ENCODE measurements around the gene DALRD3.
"Not testable (repeated sequence)": the region's sequence is repeated elsewhere in the genome, so short reads cannot be mapped to it uniquely, and the experiment has no call there.

Gene DALRD3

GRCh38 chr3:49021213-49021812 is 2.9 kb upstream of the DALRD3 start:
- DNase-seq: no peak

- no peak for DNase-seq
These were observed 2.2 kb upstream of the DALRD3 start for GRCh38 chr3:49020330-49021212.

- no peak for DNase-seq
These were observed 1.6 kb upstream of the DALRD3 start for GRCh38 chr3:49019941-49020329.

- no peak for DNase-seq
These were observed 277 bp upstream of the DALRD3 start for GRCh38 chr3:49018707-49019006.

DNA sequence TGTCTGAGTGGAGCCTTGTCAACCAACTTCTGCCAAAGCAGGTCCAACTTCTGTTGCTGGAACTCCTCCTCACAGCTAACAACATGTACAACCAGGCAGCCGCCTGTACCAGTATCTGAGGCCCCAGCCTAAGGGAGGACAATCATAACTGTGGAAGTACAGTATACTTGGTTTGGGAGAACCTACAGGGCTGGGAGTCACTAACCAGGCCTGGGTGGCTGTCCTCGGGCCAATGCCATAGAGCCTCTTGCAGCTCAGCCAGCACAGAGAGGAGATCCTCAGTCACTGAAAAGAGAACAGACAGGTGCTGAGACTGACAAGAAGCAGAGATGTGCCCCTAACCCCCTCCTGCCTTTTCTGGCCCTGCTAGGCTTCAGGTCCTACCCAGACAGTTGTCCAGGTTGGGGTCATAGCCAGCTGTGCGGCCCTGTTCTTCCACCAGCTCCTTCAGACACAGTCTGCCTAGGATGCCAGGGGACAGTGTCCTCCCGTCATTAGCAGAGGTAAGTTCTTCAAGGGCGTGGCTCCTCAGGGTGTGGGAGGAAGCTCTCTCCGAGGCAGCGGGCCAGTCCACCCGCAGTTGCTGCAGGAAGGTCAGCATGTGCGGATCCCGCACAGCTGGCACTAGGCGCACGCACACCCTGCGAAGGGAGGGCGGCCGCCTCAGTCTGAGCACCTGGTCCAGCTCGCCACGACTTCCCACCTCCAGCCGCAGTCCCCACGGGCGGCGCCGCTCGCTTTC is 980 bp downstream of the DALRD3 start:
- no peak for DNase-seq

- DNase-seq: no peak
These were observed 1.8 kb downstream of the DALRD3 start for GRCh38 chr3:49016414-49017228.

DNA sequence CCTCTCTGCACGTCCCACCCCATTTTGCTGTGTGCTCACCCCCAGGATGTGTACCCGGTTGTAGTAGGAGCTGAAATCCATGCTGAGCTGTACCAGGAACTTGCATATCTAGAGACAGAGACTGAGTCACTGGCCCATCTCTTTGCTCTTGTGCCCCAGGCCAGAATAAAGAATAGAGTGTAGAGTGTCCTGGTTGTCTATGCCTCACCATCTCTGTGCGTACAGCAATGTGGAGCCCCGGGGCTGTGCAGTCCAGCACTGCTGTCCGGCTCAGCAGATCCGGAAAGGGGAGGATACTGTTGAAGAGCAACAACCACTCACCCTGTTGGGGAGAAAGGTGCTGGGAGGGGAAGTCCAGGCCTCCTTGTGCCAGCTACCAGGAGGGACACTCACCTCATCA is 2.6 kb downstream of the DALRD3 start:
- no peak for DNase-seq

GRCh38 chr3:49015072-49015471 is 3.3 kb downstream of the DALRD3 start:
- DNase-seq: no peak

DNA sequence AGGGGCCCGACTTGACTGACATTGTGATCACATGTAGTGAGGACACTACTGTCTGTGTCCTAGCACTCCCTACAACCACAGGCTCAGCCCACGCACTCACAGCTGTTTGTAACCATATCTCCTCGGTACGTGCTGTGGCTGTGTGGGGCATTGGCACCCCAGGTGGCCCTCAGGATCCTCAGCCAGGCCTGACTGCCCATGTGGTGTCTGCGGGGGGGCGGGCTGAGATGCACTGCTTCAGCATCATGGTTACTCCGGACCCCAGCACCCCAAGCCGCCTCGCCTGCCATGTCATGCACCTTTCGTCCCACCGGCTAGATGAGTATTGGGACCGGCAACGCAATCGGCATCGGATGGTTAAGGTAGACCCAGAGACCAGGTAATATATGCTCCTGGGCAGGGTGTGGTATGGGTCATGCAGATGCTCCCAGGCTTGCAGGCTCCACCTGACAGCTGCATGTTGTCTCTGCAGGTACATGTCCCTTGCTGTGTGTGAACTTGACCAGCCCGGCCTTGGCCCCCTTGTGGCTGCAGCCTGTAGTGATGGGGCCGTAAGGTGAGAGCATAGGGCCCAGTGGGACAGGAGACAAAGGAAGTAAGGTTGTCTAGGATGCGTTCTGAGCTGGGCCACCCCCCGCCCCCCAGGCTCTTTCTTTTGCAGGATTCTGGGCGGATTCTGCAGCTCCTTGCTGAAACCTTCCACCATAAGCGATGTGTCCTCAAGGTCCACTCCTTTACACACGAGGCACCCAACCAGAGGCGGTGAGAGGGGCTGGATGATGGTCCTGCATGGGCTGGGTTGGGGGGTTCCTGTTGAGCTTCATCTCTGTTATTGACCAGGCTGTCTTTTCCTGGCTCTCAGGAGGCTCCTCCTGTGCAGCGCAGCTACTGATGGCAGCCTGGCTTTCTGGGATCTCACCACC is 4.4 kb downstream of the DALRD3 start:
- DNase-seq: no peak

- DNase-seq: no peak
These were observed 5.2 kb downstream of the DALRD3 start for GRCh38 chr3:49013113-49013737.

GRCh38 chr3:49012441-49013017 is 5.9 kb downstream of the DALRD3 start:
- DNase-seq: no peak

- no peak for DNase-seq
These were observed 9.0 kb downstream of the DALRD3 start for GRCh38 chr3:49009396-49009795.

DNA sequence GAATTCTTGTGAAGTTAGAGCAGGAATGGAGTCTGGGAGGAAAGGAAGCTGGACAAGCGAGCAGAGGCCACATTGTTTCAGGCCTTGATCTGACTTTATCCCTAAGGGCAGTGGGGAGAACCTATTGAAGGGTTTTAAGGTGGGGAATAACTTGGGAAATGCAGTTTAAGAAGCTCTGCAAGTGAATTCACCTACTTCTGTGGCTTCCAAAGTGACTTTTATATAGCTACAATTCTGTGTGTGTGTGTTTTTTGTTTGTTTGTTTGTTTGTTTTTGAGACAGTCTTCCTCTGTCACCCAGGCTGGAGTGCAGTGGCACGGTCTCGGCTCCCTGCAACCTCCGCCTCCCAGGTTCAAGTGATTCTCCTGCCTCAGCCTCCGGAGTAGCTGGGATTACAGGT is 9.8 kb downstream of the DALRD3 start:
- DNase-seq: not testable (repeated sequence)

DNA sequence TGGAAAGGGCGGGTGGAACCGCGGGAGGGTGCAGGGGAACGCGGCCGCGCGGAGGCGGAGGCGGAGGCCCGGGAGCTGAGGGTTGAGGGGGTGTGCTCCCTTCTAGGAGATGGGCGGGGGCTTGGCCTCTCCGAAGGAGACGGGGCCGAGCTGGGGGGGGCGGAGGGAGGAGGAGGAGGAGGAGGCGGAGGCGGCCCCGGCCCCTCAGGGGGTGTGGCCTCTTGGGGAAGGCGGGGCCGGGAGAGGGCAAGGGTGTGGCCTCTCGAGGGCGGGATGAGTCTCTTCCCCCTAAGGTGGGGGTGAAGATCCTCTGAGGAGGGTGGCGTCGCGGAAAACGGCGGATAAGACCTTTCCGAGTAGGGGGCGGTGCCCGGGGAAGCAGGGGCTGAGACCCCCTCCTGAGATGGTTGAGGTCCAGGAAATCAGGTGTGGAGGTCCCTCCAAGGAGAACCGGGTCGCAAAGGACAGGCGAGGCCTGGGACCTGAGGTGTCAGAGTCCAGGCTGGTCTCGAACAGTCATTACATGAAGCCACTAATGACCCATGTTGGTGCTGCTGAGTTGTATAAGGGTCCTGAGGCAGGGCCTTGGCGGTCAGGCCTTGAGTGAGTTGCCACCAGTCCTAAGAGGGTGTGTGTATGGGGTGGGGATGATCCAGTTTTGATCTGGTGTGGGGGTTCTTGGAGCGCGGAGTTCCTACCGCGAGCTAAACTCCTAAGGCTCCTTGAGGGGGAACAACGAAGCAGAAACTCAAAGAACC is 10.4 kb downstream of the DALRD3 start:
- DNase-seq: no peak

DNA sequence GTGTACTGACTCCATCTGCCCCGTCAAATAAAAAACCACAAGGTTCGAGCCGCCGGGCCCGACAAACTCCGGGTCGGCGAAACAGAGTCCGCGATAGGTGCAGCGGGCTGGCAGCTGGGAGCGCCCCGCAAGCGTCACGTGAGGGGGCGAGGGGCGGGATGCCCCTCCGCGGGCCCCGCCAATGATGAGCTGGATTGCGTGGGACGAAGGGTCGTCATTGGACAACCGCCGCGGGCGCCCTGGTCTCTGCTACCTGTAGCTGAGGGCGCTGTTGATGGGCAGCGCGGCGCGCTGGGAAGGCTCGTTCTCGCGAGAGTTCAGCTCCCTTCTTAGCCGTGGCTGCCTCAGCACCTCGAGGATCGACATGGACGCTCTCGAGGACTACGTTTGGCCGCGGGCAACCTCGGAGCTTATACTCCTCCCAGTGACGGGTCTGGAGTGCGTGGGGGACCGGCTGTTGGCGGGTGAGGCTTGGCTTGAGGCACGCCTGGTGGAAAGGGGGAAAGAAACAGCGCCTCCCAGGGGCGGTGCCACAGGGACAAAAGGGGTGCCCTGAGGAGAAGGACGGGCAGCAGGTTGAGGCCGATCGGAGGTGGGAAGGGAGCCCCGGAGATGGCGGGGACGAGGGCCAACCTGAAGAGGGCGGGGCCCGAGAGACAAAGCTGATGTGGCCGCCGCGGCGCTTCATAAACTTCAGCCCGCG is 11.2 kb downstream of the DALRD3 start, which contains the start of gene WDR6:
TSS of gene WDR6 (plus strand) at position 324 of the 703 bp plus-strand sequence. CDS start at position 365, 41 bp downstream.
- no peak for DNase-seq

- no peak for DNase-seq
These were observed 11.8 kb downstream of the DALRD3 start for GRCh38 chr3:49006408-49007067.

- no peak for DNase-seq
These were observed 12.4 kb downstream of the DALRD3 start for GRCh38 chr3:49005998-49006397.

DNA sequence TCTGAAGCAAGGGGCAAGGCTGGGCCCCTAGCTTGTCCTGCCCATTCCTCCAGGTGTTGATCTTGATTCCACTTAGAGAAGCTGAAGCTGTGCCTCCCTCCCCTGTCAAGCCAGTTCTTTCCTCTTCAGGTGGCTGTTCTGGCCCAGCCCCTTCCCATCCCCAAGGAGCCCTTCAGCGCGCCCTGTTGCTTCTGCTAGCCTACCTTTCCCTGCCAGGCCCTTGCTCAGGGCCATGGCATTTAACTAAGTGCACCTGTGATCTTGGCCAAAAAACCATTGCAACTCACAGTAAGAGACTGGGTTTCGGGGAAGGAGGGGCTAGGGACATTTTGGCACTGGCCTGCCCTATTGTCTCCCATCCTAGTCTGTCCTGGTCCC is 13.1 kb downstream of the DALRD3 start:
- DNase-seq: no peak
